HepG2 (cell line): ENCODE measurements around the gene PKDREJ.

Experiments
- KDM3A ChIP-seq: IDR thresholded peaks from 2 replicates; pipeline ENCODE4 v1.6.1; 2018; ENCODE audit warnings: low read depth, missing compliant biosample characterization
- NR0B2 ChIP-seq: sonication (generic); formaldehyde crosslinking; IDR thresholded peaks from 2 replicates; pipeline ENCODE4 v1.4.0; 2020; ENCODE audit warnings: mild to moderate bottlenecking, missing genetic modification reagents
- TF ChIP-seq, protein P1 (sequence below): sonication (generic); formaldehyde crosslinking; IDR thresholded peaks from 2 replicates; pipeline ENCODE4 v1.8.1; 2023; ENCODE audit warnings: mild to moderate bottlenecking, missing genetic modification reagents, borderline replicate concordance
- TF ChIP-seq, protein P2 (sequence below): sonication (generic); formaldehyde crosslinking; IDR thresholded peaks from 2 replicates; pipeline ENCODE4 v1.5.1; 2020; ENCODE audit warnings: mild to moderate bottlenecking, missing genetic modification reagents, moderate library complexity

DNA sequence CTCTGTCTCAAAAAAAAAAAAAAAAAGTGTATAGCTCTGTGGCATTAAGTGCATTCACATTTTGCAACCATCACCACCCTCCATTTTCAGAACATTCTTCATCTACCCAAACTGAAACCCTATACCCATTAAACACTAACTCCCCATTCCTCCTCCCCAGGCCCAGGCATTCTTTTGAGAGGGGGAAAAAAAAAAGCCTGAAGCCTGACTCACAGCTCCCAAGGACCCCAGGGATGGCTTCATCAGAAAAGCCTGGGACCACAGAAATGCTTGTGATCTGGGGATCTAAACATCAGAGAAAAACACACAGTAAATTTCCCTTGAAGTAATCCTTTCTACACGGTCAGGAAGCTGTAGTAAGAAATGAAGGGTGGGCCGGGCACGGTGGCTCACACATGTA lies 22.9 kb upstream of the PKDREJ start:
- TF ChIP-seq, protein P1, sequence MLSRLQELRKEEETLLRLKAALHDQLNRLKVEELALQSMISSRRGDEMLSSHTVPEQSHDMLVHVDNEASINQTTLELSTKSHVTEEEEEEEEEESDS = no peak
- TF ChIP-seq KDM3A (CRISPR knock-in tag) (no peak), NR0B2 (CRISPR knock-in tag) (no peak)
- TF ChIP-seq, protein P2, sequence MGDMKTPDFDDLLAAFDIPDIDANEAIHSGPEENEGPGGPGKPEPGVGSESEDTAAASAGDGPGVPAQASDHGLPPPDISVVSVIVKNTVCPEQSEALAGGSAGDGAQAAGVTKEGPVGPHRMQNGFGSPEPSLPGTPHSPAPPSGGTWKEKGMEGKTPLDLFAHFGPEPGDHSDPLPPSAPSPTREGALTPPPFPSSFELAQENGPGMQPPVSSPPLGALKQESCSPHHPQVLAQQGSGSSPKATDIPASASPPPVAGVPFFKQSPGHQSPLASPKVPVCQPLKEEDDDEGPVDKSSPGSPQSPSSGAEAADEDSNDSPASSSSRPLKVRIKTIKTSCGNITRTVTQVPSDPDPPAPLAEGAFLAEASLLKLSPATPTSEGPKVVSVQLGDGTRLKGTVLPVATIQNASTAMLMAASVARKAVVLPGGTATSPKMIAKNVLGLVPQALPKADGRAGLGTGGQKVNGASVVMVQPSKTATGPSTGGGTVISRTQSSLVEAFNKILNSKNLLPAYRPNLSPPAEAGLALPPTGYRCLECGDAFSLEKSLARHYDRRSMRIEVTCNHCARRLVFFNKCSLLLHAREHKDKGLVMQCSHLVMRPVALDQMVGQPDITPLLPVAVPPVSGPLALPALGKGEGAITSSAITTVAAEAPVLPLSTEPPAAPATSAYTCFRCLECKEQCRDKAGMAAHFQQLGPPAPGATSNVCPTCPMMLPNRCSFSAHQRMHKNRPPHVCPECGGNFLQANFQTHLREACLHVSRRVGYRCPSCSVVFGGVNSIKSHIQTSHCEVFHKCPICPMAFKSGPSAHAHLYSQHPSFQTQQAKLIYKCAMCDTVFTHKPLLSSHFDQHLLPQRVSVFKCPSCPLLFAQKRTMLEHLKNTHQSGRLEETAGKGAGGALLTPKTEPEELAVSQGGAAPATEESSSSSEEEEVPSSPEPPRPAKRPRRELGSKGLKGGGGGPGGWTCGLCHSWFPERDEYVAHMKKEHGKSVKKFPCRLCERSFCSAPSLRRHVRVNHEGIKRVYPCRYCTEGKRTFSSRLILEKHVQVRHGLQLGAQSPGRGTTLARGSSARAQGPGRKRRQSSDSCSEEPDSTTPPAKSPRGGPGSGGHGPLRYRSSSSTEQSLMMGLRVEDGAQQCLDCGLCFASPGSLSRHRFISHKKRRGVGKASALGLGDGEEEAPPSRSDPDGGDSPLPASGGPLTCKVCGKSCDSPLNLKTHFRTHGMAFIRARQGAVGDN = no peak
